HG03103 (cell line): ENCODE results near the gene DHRS13.
"Not testable (repeated sequence)": the region's sequence is repeated elsewhere in the genome, so short reads cannot be mapped to it uniquely, and the experiment has no call there.

Source experiments
- ATAC-seq: cut with Tn5 transposase; IDR thresholded peaks from one replicate; pipeline ENCODE4 v1.9.1; 2021; ENCODE audit warnings: low read depth; ENCODE audit not compliant: unreplicated experiment

DHRS13 gene

GRCh38 chr17:28935744-28936460 is 33.0 kb upstream of the DHRS13 start:
- ATAC-seq: no peak

- ATAC-seq: not testable (repeated sequence)
Observed at GRCh38 chr17:28934508-28934907, 31.6 kb upstream of the DHRS13 start.

- no peak for ATAC-seq
Observed at GRCh38 chr17:28929787-28930186, 26.9 kb upstream of the DHRS13 start.

- no peak for ATAC-seq
Observed at GRCh38 chr17:28928061-28928460, 25.2 kb upstream of the DHRS13 start.

GRCh38 chr17:28926786-28927185 is 23.9 kb upstream of the DHRS13 start:
- ATAC-seq: no peak

GRCh38 chr17:28926366-28926765 is 23.5 kb upstream of the DHRS13 start:
- ATAC-seq: no peak

GRCh38 chr17:28925912-28926365 is 23.1 kb upstream of the DHRS13 start:
- ATAC-seq: no peak

GRCh38 chr17:28920201-28920600 is 17.3 kb upstream of the DHRS13 start:
- ATAC-seq: no peak

- no peak for ATAC-seq
Observed at GRCh38 chr17:28918295-28918694, 15.4 kb upstream of the DHRS13 start.

- no peak for ATAC-seq
Observed at GRCh38 chr17:28917465-28917864, 14.6 kb upstream of the DHRS13 start.

- ATAC-seq: no peak
Observed at GRCh38 chr17:28917029-28917428, 14.2 kb upstream of the DHRS13 start.

GRCh38 chr17:28916302-28916934 is 13.5 kb upstream of the DHRS13 start:
- ATAC-seq: no peak

- ATAC-seq: no peak
Observed at GRCh38 chr17:28912938-28913333, 10.1 kb upstream of the DHRS13 start.

- no peak for ATAC-seq
Observed at GRCh38 chr17:28912281-28912937, 9.5 kb upstream of the DHRS13 start.

- ATAC-seq: no peak
Observed at GRCh38 chr17:28911411-28912045, 8.6 kb upstream of the DHRS13 start.

GRCh38 chr17:28910534-28910933 is 7.7 kb upstream of the DHRS13 start:
- ATAC-seq: no peak

GRCh38 chr17:28908640-28909167 is 5.8 kb upstream of the DHRS13 start:
- no peak for ATAC-seq

GRCh38 chr17:28907709-28908475 is 5.0 kb upstream of the DHRS13 start:
- no peak for ATAC-seq

GRCh38 chr17:28906706-28907438 is 4.0 kb upstream of the DHRS13 start:
- no peak for ATAC-seq

- no peak for ATAC-seq
Observed at GRCh38 chr17:28906276-28906675, 3.4 kb upstream of the DHRS13 start.
